Activated naive CD4-positive, alpha-beta T cell treated with anti-CD3 and anti-CD28 coated beads, Interleukin-2, amount 10 ng/mL, durations not matched to agents 7 days and 5 days (primary cell): ENCODE results near the gene PXYLP1.

Source experiments
- CTCF ChIA-PET: fragments of 350-600 bp; sonication (Branson Sonifier 250); formaldehyde crosslinking; loops from one replicate; lab custom pipeline; 2021; ENCODE audit warnings: antibody characterized with exemption; lab: Charles Lee
- DNase-seq: peaks from one replicate; pipeline ENCODE4 v3.0.0-alpha.2; 2020
- H3K27ac Mint-ChIP-seq: one replicate; pipeline ENCODE4 v1.8.0; 2021; ENCODE audit warnings: mild to moderate bottlenecking, moderate library complexity, mixed read lengths
- H3K27me3 Mint-ChIP-seq: one replicate; pipeline ENCODE4 v1.8.0; 2021; ENCODE audit warnings: mild to moderate bottlenecking, mixed read lengths
- H3K36me3 Mint-ChIP-seq: one replicate; pipeline ENCODE4 v1.8.0; 2021; ENCODE audit warnings: mixed read lengths
- H3K4me1 Mint-ChIP-seq: one replicate; pipeline ENCODE4 v1.8.0; 2021; ENCODE audit warnings: mixed read lengths
- H3K4me3 Mint-ChIP-seq: one replicate; pipeline ENCODE4 v1.8.0; 2021; ENCODE audit warnings: mild to moderate bottlenecking, moderate library complexity, mixed read lengths
- H3K9me3 Mint-ChIP-seq: one replicate; pipeline ENCODE4 v1.8.0; 2021; ENCODE audit warnings: mixed read lengths

PXYLP1 gene

DNA sequence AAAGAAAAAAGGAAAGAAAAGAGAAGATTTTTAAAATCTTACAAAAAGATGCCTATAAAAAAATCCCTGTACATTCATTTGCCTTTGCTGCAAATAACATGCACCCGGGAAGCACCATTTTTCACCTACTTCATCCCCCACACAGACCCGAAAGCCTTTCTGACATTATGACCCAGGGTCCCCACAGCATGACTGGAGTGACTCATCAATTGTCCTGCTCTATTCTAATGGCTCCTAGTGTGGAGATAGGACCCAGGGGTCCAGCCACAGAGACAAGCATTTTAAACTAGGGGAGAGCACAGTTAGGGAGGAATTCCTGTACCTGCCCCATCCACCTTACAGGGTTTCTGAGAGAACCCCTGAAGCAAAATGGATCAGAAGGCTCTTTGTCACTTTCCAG, 14.7 kb upstream of the PXYLP1 start:
- no peak overlapping the region for H3K27ac Mint-ChIP-seq
- no peaks in the 10 kb centered on the region for H3K4me1 Mint-ChIP-seq
- CTCF ChIA-PET = no interaction called here
- peaks cover 34% of the 10 kb centered on the region for H3K27me3 Mint-ChIP-seq
- H3K4me3 Mint-ChIP-seq = no peak overlapping the region
- no peaks in the 10 kb centered on the region for H3K36me3 Mint-ChIP-seq
- no peak for DNase-seq
- no peaks in the 10 kb centered on the region for H3K9me3 Mint-ChIP-seq

DNA sequence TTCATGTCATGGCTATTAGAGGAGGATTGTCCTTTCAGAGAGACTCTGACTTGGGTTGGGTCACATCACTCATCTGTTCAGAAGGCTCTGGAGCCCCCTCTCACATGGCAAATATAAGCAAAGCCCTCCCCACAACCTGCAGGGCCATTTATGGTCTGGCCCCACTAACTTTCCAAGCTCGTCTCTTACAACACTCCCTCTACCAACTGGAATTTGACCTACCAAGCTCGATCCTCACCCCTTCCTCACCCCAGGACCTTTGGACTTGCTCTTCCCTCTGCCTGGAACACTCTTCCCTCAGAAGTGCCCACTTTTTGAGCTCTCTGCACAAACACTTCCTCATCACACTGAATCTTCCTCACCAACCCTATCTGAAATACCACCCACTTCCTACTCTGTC, 14.2 kb upstream of the PXYLP1 start:
- no peaks in the 10 kb centered on the region for H3K36me3 Mint-ChIP-seq
- H3K4me3 Mint-ChIP-seq = no peak overlapping the region
- peaks cover 39% of the 10 kb centered on the region for H3K27me3 Mint-ChIP-seq
- CTCF ChIA-PET = no interaction called here
- no peak overlapping the region for H3K27ac Mint-ChIP-seq
- DNase-seq = no peak
- H3K4me1 Mint-ChIP-seq = no peaks in the 10 kb centered on the region
- H3K9me3 Mint-ChIP-seq = no peaks in the 10 kb centered on the region

DNA sequence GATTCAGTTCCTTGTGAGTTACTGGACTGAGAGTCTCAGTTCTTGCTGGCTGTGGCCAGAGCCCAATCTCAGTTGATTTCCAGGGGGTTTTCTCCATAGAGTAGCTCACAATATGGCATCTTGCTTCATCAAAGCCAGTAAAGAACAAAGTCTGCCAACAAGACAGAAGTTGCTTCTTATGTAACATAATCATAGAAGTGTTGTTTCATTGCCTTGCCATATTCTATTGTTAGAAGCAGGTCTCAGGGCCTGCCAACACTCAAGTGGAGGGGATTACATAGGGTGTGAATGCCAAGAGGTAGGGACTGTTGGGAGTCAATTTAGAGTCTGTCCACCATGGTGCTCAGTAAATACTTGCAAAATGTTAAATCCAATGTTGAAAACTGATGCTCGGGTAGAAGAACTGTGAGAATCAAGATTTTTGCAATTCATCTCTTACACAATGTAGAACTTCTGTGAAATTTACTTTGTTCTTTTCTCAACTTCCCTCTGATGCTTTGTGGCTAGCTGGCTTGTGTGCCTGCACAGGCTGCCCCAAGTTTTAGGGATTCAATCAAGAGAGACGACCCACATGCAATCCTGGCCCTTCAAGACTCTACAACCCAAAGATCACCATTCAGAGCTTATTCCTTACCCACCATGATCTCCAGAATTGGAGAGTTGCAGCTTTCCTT, 13.3 kb upstream of the PXYLP1 start:
- peaks cover 43% of the 10 kb centered on the region for H3K27me3 Mint-ChIP-seq
- CTCF ChIA-PET = no interaction called here
- H3K4me3 Mint-ChIP-seq = no peak overlapping the region
- H3K9me3 Mint-ChIP-seq = no peaks in the 10 kb centered on the region
- no peaks in the 10 kb centered on the region for H3K36me3 Mint-ChIP-seq
- H3K4me1 Mint-ChIP-seq = no peaks in the 10 kb centered on the region
- no peak overlapping the region for H3K27ac Mint-ChIP-seq
- no peak for DNase-seq

DNA sequence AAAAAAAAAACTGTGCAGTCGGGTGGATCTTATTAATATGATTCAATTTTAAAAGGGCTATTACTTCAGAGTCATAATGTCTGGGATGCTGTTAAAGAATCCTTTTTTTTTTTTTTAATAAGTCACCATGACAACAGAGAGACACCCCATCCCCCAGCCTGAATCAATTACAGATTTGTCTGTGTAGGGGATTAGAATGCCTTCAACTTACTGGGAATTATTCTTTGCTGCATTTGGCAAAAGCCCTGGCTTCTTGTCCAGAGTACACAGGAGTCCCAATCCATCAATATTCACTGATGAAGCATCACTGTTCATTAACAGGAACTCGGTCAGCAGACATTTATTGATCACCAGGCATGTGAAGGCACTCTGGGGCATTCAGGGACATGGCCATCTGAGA, 12.7 kb upstream of the PXYLP1 start:
- Mint-ChIP-seq H3K4me1 (no peaks in the 10 kb centered on the region), H3K36me3 (no peaks in the 10 kb centered on the region), H3K27me3 (peaks cover 46% of the 10 kb centered on the region), H3K9me3 (peaks cover 5% of the 10 kb centered on the region), H3K4me3 (no peak overlapping the region), H3K27ac (no peak overlapping the region)
- DNase-seq = no peak
- CTCF ChIA-PET = no interaction called here

DNA sequence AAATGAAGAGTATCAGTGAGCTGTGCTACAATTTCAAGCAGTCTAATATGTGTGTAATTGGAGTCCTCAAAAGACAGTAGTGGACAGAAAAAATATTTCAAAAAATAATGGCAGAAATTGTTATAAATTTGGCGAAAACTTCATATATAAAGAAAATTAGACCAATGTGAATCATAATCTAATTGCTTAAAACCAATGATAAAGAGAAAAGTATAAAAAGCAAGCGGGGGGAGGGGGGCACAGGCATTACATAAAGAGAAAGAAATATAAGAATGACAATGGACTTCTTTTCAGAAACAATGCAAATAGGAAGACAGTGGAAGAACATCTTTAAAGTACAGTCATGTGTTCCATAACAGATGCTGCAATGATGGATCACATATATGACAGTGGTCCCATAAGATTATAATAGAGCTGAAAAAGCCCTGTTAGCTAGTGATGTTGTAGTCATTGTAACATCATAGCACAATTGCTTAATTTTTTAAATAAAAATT, 7.9 kb upstream of the PXYLP1 start:
- H3K27ac Mint-ChIP-seq = no peak overlapping the region
- peaks cover 5% of the 10 kb centered on the region for H3K9me3 Mint-ChIP-seq
- CTCF ChIA-PET = no interaction called here
- no peaks in the 10 kb centered on the region for H3K36me3 Mint-ChIP-seq
- no peak for DNase-seq
- no peaks in the 10 kb centered on the region for H3K4me1 Mint-ChIP-seq
- no peak overlapping the region for H3K4me3 Mint-ChIP-seq
- peaks cover 41% of the 10 kb centered on the region for H3K27me3 Mint-ChIP-seq

DNA sequence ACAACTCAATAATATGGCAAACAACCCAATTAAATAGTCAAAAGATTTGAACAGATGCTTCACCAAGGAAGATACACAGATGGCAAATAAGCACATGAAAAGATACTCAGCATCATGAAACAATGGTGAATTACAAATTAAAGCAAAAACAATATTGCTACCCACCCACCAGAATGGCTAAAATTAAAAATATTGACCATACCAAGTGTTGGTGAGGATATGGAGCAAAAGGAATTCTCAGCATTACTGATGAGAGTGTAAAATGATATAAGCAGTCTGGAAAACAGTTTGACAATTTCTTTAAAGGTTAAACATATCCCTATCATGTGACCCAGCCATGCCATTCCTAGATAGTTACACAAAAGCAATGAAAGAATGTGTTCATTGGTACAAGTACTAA, 5.7 kb upstream of the PXYLP1 start:
- Mint-ChIP-seq H3K9me3 (peaks cover 5% of the 10 kb centered on the region), H3K4me1 (peaks cover 13% of the 10 kb centered on the region), H3K27me3 (peaks cover 40% of the 10 kb centered on the region), H3K27ac (no peak overlapping the region), H3K36me3 (no peaks in the 10 kb centered on the region), H3K4me3 (no peak overlapping the region)
- no peak for DNase-seq
- CTCF ChIA-PET = no interaction called here

DNA sequence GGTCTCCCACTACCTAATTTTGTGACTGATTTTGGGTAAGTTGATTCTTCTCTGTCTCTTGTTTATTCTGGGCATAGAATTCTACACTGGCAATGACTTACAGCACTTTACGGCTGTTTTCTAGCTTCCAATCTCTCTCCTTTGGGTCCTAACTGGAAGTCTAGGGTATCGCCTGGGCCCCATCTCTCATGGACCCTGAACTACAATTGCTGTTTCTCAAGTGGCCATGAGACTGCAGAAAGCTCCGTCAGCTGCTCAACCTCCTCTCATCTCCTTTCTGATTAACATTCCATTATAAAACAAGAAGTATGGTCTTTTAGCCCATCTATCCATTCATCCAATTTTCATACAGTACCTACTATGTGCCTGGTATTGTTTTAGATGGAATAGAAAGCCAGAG, 4.4 kb upstream of the PXYLP1 start:
- no peaks in the 10 kb centered on the region for H3K36me3 Mint-ChIP-seq
- no peak for DNase-seq
- peaks cover 15% of the 10 kb centered on the region for H3K4me1 Mint-ChIP-seq
- CTCF ChIA-PET = no interaction called here
- H3K27me3 Mint-ChIP-seq = peaks cover 31% of the 10 kb centered on the region
- no peak overlapping the region for H3K4me3 Mint-ChIP-seq
- H3K9me3 Mint-ChIP-seq = peaks cover 5% of the 10 kb centered on the region
- no peak overlapping the region for H3K27ac Mint-ChIP-seq

DNA sequence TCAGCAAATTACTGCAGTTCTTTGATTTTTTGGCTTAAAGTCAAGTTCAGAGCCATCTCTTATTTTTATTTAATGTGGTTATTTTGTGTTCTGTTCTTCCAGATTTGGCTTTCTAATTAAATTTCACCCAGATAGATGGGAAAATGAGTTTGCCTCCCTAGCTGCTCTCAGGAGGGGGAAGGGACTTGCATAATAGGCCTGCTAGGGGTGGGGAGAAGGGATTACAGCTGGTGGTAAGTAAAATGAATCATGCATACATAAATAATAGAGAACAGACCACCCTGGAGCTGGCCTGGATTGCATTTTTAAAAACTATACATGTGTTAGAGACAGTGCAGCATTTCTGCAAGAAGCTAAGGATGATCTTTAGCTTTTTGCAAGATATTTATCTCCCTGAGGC, 3.9 kb upstream of the PXYLP1 start:
- H3K4me1 Mint-ChIP-seq = peaks cover 19% of the 10 kb centered on the region

DNA sequence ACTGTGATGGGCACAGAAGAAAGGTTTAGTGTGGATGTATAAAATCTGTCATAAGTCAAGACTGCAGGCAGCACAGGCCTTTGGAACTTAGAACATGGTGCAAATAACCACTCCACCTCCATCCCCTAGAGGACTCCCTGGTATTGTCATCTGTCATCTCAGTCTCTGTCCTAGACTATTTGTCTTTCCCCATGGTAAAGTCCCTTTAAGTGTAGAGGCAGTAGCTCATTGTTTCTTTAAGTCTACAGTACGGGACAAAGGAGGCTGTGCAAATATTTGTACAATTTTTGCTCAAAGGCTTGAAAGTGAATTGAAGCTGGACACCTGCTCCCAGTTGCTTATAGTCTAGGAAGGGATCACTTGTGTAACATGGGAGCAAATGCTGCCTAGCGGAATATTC, 3.2 kb upstream of the PXYLP1 start:
- H3K4me1 Mint-ChIP-seq = peaks cover 26% of the 10 kb centered on the region
- H3K36me3 Mint-ChIP-seq = peaks cover 3% of the 10 kb centered on the region
- peaks cover 30% of the 10 kb centered on the region for H3K27me3 Mint-ChIP-seq
- H3K27ac Mint-ChIP-seq = no peak overlapping the region
- CTCF ChIA-PET = interaction anchor here (1.6 kb wide), 1 partner anchor 74 kb away, joined by 8 read pairs; no protein-coding TSS in a partner anchor
- no peak for DNase-seq
- H3K9me3 Mint-ChIP-seq = peaks cover 5% of the 10 kb centered on the region
- H3K4me3 Mint-ChIP-seq = no peak overlapping the region

More for the DNA sequence above, 3.9 kb upstream of the PXYLP1 start:
- Mint-ChIP-seq H3K4me3 (no peak overlapping the region), H3K27ac (no peak overlapping the region), H3K9me3 (peaks cover 5% of the 10 kb centered on the region), H3K36me3 (peaks cover 3% of the 10 kb centered on the region), H3K27me3 (peaks cover 32% of the 10 kb centered on the region)
- DNase-seq = no peak
- CTCF ChIA-PET = interaction anchor here (1.6 kb wide), 1 partner anchor 74 kb away, joined by 8 read pairs; no protein-coding TSS in a partner anchor

DNA sequence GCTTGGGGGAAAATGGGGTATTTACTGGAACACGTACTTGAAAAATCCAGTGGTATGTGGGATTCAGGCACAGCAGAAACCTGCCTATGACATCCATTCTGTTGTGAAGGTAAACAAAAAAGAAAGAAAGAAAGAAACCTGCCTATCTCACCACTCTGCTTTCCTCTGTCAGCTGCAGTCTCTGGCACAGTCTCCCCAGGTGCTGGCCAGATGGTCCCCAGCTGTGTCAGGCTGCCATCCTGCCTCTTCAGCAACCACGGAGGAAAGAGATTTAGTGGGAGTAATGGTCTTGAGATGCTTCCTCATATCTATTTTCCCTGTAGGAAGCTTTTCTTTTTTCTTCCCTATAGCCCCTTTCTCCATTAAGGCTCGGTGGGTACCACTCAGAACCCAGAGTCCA, 2.5 kb upstream of the PXYLP1 start:
- H3K4me3 Mint-ChIP-seq = peak overlapping the region; percentile 21
- no peak overlapping the region for H3K27ac Mint-ChIP-seq
- no peaks in the 10 kb centered on the region for H3K9me3 Mint-ChIP-seq
- H3K27me3 Mint-ChIP-seq = peaks cover 31% of the 10 kb centered on the region
- CTCF ChIA-PET = interaction anchor here (0.8 to 1.6 kb wide), 4 partner anchors 14 to 73 kb away, joined by 3 to 8 read pairs (median 4); no protein-coding TSS in a partner anchor
- H3K36me3 Mint-ChIP-seq = peaks cover 3% of the 10 kb centered on the region
- DNase-seq = no peak
- peaks cover 33% of the 10 kb centered on the region for H3K4me1 Mint-ChIP-seq

DNA sequence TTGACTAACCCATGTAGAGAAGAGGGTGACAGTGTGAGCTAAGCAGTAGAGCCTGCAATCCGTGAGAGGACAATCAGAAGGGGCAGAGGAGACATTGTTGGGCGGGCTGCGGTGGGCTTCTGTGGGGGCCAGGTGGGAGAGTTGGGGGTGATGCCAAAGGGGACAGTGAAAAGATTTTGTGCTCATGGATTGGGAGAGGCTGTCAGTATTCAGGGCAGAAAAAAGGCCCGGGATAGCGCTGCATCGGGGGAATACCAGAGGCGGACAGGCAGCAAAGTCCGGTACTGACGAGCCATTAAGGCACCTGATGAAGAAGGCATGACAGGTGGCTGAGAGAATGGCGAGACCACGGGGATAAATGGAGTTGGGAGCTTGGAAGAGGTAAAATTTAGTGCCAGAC, 1.3 kb upstream of the PXYLP1 start:
- peak overlapping the region; percentile 93 for H3K27ac Mint-ChIP-seq
- no peaks in the 10 kb centered on the region for H3K9me3 Mint-ChIP-seq
- H3K36me3 Mint-ChIP-seq = peaks cover 9% of the 10 kb centered on the region
- peaks cover 31% of the 10 kb centered on the region for H3K27me3 Mint-ChIP-seq
- no peak for DNase-seq
- peak overlapping the region; percentile 81 for H3K4me3 Mint-ChIP-seq
- CTCF ChIA-PET = interaction anchor here (1.3 to 4.6 kb wide), 5 partner anchors 10 to 73 kb away, joined by 3 to 67 read pairs (median 23); no protein-coding TSS in a partner anchor
- peaks cover 44% of the 10 kb centered on the region for H3K4me1 Mint-ChIP-seq

DNA sequence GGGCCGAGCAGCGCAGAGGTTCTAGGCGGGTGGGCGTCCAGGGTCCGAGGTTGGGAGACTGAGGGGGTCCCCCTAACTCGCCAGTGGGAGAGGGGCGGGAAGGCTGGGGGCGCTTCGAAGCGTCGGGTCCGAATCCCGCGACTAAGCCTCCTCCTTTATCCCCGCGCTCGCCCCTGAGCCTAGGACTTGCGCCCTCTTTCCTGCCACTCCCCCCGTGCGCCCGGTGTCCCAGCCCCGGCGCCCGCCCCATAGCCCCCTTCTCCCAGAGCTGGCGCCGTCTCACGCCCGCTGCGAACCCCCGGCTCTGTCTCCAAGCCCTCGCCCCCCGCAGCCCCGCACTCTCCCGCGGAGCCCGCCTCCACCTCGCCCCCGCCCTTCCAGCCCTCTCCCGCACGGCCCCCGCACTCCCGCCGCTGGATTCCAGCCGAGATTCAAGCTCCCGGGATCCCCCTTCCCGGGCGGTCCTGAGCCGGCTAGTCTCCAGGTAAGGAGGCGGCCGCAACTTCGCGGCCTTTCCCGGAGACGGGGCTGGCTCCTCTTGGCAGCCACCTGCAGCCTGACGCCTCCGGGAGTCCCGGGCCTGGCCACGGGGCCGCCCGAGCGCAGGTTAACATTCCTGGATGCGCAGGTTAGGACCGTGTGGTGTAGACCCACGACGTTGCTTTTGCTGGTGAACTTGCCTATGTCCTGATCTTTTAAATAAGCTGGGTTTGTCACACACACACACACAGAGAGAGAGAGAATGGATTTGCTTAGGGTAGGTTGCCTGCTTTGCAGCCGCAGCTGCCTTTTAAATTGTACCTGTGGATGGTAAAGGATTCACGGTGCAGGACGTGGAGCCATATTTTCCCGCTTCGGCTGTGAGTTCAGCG, 563 bp downstream of the PXYLP1 start:
- Mint-ChIP-seq H3K9me3 (no peaks in the 10 kb centered on the region), H3K27me3 (peaks cover 25% of the 10 kb centered on the region), H3K4me1 (peaks cover 61% of the 10 kb centered on the region), H3K4me3 (peak overlapping the region; percentile 73), H3K36me3 (peaks cover 15% of the 10 kb centered on the region), H3K27ac (peak overlapping the region; percentile 6)
- peak; percentile 50 for DNase-seq
- CTCF ChIA-PET = interaction anchor here (0.7 to 6.1 kb wide), 23 partner anchors 8 to 232 kb away, joined by 3 to 78 read pairs (median 6); no protein-coding TSS in a partner anchor

DNA sequence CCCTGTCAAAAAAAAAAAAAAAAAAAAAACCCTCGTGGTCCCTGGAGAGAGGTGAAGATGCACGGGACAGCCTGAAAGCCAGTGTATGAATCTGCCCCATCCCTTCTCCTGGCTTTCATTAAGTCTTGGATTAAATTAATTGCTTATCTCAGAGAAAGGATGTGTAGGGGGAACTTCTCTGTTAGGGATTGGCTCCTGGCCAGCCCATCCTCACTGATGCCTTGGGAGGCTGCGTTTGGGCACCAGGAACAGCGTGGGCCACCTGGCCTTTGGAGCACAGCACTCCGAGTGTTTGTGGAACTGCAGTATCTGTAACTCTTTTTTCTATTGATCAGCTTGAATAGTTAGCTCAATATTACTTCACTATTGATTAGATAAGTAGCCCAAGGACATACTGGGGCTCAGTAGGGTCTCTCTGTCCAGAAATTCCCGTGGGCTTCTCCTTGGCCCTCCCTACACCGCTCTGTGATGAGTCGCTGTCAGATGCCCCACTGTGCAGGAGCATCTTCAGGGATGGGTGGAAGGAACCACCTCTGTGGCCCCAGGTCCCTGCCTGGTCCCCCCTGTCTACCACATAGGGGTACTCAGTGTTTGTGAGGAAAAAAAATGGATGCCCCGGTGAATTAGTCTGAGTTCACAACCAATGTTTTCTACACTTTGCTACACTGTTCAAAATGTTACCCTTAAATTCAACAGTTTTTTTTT, 2.0 kb downstream of the PXYLP1 start:
- peak overlapping the region; percentile 73 for H3K4me3 Mint-ChIP-seq
- DNase-seq = no peak
- H3K36me3 Mint-ChIP-seq = peaks cover 19% of the 10 kb centered on the region
- no peak overlapping the region for H3K27ac Mint-ChIP-seq
- peaks cover 22% of the 10 kb centered on the region for H3K27me3 Mint-ChIP-seq
- peaks cover 75% of the 10 kb centered on the region for H3K4me1 Mint-ChIP-seq
- CTCF ChIA-PET = interaction anchor here (1.3 to 6.1 kb wide), 5 partner anchors 14 to 47 kb away, joined by 3 to 78 read pairs (median 29); no protein-coding TSS in a partner anchor
- H3K9me3 Mint-ChIP-seq = no peaks in the 10 kb centered on the region

DNA sequence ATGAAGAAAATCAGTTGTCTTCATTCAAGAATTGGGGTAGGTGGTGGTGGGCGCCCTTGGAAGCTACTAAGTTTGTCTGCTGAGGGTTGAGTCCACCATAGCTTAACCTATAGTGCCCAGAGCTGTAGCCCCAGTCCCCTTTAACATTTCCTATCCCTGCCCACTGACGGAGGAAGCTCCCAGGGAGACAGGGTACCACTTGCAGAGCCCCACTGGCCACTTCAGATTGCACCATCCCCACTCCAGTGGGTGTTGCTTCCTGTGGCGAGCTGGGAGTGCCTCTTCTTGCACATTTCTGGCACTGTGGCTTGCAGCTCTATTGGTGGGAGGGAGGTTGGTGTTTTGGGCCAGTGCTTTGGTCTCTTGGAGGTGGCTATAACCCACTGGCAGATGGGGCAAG, 2.7 kb downstream of the PXYLP1 start:
- peaks cover 20% of the 10 kb centered on the region for H3K27me3 Mint-ChIP-seq
- no peak overlapping the region for H3K4me3 Mint-ChIP-seq
- H3K4me1 Mint-ChIP-seq = peaks cover 82% of the 10 kb centered on the region
- CTCF ChIA-PET = interaction anchor here (1.2 to 6.1 kb wide), 5 partner anchors 21 to 46 kb away, joined by 3 to 78 read pairs (median 5); no protein-coding TSS in a partner anchor
- no peak for DNase-seq
- H3K9me3 Mint-ChIP-seq = no peaks in the 10 kb centered on the region
- peaks cover 25% of the 10 kb centered on the region for H3K36me3 Mint-ChIP-seq
- no peak overlapping the region for H3K27ac Mint-ChIP-seq
